HAP-1 (cell line): ENCODE measurements around the gene EYS.
"Not testable (repeated sequence)": the region's sequence is repeated elsewhere in the genome, so short reads cannot be mapped to it uniquely, and the experiment has no call there.

Source experiments
- DNase-seq, 2 experiments: peaks; one replicate each; pipeline ENCODE4 v3.0.0-alpha.2; 2016 to 2020; ENCODE audit warnings: low spot score in 2 of 2
- H3K27me3 ChIP-seq: fragments of 250-450 bp; sonication (Bioruptor Pico); 2 replicates; pipeline ENCODE4 v1.5.1; 2020; ENCODE audit warnings: low read depth, mild to moderate bottlenecking, moderate library complexity
- H3K36me3 ChIP-seq: fragments of 250-450 bp; sonication (Bioruptor Pico); replicated peaks from 2 replicates; pipeline ENCODE4 v1.5.1; 2020; ENCODE audit warnings: mild to moderate bottlenecking
- H3K4me1 ChIP-seq: fragments of 250-450 bp; sonication (Bioruptor Pico); 2 replicates; pipeline ENCODE4 v1.5.1; 2020; ENCODE audit warnings: mild to moderate bottlenecking
- H3K4me3 ChIP-seq: fragments of 250-450 bp; sonication (Bioruptor Pico); 2 replicates; pipeline ENCODE4 v1.5.1; 2020; ENCODE audit warnings: mild to moderate bottlenecking, moderate library complexity
- H3K9me3 ChIP-seq: fragments of 250-450 bp; sonication (Bioruptor Pico); 2 replicates; pipeline ENCODE4 v1.5.1; 2020; ENCODE audit warnings: mild to moderate bottlenecking, moderate library complexity
- in situ Hi-C: fragments of 300-500 bp; cut with MboI; formaldehyde crosslinking; loops from 3 replicates; pipeline ENCODE4 v1.14.3; 2020; ENCODE audit warnings: low sequenced_read_pairs, inconsistent platforms, mixed read lengths

Gene EYS

GRCh38 chr6:64502801-64503200, 1204.2 kb downstream of the EYS start:
- no peak for DNase-seq
- H3K9me3 ChIP-seq, result no peaks in the 10 kb centered on the region
- H3K27me3 ChIP-seq, result no peaks in the 10 kb centered on the region
- no peak overlapping the region for H3K4me3 ChIP-seq
- H3K36me3 ChIP-seq, result no peaks in the 10 kb centered on the region
- in situ Hi-C loops, result no loop called here
- peaks cover 17% of the 10 kb centered on the region for H3K4me1 ChIP-seq

- in situ Hi-C loops, result no loop called here
- no peaks in the 10 kb centered on the region for H3K36me3 ChIP-seq
- peaks cover 8% of the 10 kb centered on the region for H3K4me1 ChIP-seq
- no peak overlapping the region for H3K4me3 ChIP-seq
- no peak for DNase-seq
- no peaks in the 10 kb centered on the region for H3K27me3 ChIP-seq
- no peaks in the 10 kb centered on the region for H3K9me3 ChIP-seq
Measured at GRCh38 chr6:64497634-64498033, 1209.4 kb downstream of the EYS start.

GRCh38 chr6:64489763-64490162, 1217.3 kb downstream of the EYS start:
- Histone ChIP-seq H3K9me3 (no peaks in the 10 kb centered on the region), H3K36me3 (no peaks in the 10 kb centered on the region), H3K4me1 (peaks cover 11% of the 10 kb centered on the region), H3K4me3 (no peak overlapping the region), H3K27me3 (no peaks in the 10 kb centered on the region)
- in situ Hi-C loops, result no loop called here
- DNase-seq, result no peak

GRCh38 chr6:64486578-64487351, 1220.3 kb downstream of the EYS start:
- Histone ChIP-seq H3K9me3 (no peaks in the 10 kb centered on the region), H3K4me3 (no peak overlapping the region), H3K27me3 (no peaks in the 10 kb centered on the region), H3K36me3 (no peaks in the 10 kb centered on the region), H3K4me1 (peaks cover 11% of the 10 kb centered on the region)
- no peak for DNase-seq
- in situ Hi-C loops, result no loop called here

GRCh38 chr6:64483956-64484499, 1223.0 kb downstream of the EYS start:
- no peak overlapping the region for H3K4me3 ChIP-seq
- no peak for DNase-seq

GRCh38 chr6:64482631-64483030, 1224.4 kb downstream of the EYS start:
- Histone ChIP-seq H3K4me3 (no peak overlapping the region), H3K27me3 (no peaks in the 10 kb centered on the region), H3K36me3 (no peaks in the 10 kb centered on the region), H3K9me3 (no peaks in the 10 kb centered on the region), H3K4me1 (no peaks in the 10 kb centered on the region)
- in situ Hi-C loops, result no loop called here
- no peak for DNase-seq

More at GRCh38 chr6:64483956-64484499, 1223.0 kb downstream of the EYS start:
- in situ Hi-C loops, result no loop called here
- no peaks in the 10 kb centered on the region for H3K27me3 ChIP-seq
- no peaks in the 10 kb centered on the region for H3K36me3 ChIP-seq
- no peaks in the 10 kb centered on the region for H3K9me3 ChIP-seq
- peaks cover 9% of the 10 kb centered on the region for H3K4me1 ChIP-seq

GRCh38 chr6:64479134-64479533, 1227.9 kb downstream of the EYS start:
- no peak for DNase-seq
- Histone ChIP-seq H3K27me3 (no peaks in the 10 kb centered on the region), H3K4me3 (no peak overlapping the region), H3K36me3 (no peaks in the 10 kb centered on the region), H3K4me1 (no peaks in the 10 kb centered on the region), H3K9me3 (no peaks in the 10 kb centered on the region)
- in situ Hi-C loops, result no loop called here

GRCh38 chr6:64477391-64477790, 1229.6 kb downstream of the EYS start:
- Histone ChIP-seq H3K27me3 (no peaks in the 10 kb centered on the region), H3K4me3 (no peak overlapping the region), H3K36me3 (no peaks in the 10 kb centered on the region), H3K9me3 (no peaks in the 10 kb centered on the region), H3K4me1 (no peaks in the 10 kb centered on the region)
- no peak for DNase-seq
- in situ Hi-C loops, result no loop called here

GRCh38 chr6:64476935-64477334, 1230.1 kb downstream of the EYS start:
- Histone ChIP-seq H3K9me3 (no peaks in the 10 kb centered on the region), H3K27me3 (no peaks in the 10 kb centered on the region), H3K36me3 (no peaks in the 10 kb centered on the region), H3K4me3 (no peak overlapping the region), H3K4me1 (no peaks in the 10 kb centered on the region)
- DNase-seq, result no peak
- in situ Hi-C loops, result no loop called here

GRCh38 chr6:64469405-64469804, 1237.6 kb downstream of the EYS start:
- H3K36me3 ChIP-seq, H3K27me3 ChIP-seq, in situ Hi-C loops, H3K4me3 ChIP-seq, H3K4me1 ChIP-seq, H3K9me3 ChIP-seq: not testable (repeated sequence)
- DNase-seq, result peak in 1 of 2 experiments; percentile 45

- no peak for DNase-seq
- H3K27me3 ChIP-seq, result no peaks in the 10 kb centered on the region
- in situ Hi-C loops, result no loop called here
- no peaks in the 10 kb centered on the region for H3K36me3 ChIP-seq
- no peak overlapping the region for H3K4me3 ChIP-seq
- no peaks in the 10 kb centered on the region for H3K4me1 ChIP-seq
- H3K9me3 ChIP-seq, result no peaks in the 10 kb centered on the region
Measured at GRCh38 chr6:64467656-64468055, 1239.4 kb downstream of the EYS start.

GRCh38 chr6:64459411-64459944, 1247.5 kb downstream of the EYS start:
- H3K4me3 ChIP-seq, result no peak overlapping the region
- H3K4me1 ChIP-seq, result no peaks in the 10 kb centered on the region
- no peaks in the 10 kb centered on the region for H3K36me3 ChIP-seq
- H3K9me3 ChIP-seq, result no peaks in the 10 kb centered on the region
- H3K27me3 ChIP-seq, result no peaks in the 10 kb centered on the region
- no peak for DNase-seq
- in situ Hi-C loops, result no loop called here

GRCh38 chr6:64448101-64448500, 1258.9 kb downstream of the EYS start:
- DNase-seq, in situ Hi-C loops: not testable (repeated sequence)

DNA sequence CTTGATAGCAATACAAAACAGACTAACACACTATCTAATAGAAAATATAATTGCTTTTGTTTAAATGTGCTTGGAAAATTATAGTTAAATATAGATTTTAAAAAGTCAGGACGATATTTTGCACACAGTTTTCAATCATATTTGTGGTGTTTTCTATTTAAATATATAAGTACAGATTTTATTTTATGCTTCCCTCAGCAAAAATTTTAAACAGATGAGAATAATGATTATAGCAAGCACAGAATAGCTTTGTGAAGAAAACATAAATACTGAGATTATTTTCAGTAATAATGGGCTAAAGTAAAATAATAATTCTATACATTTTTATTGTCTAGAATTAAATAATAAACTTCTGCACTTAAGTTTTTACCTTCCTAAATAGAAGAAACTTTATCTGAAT, 1262.0 kb downstream of the EYS start:
- H3K9me3 ChIP-seq, result no peaks in the 10 kb centered on the region
- in situ Hi-C loops, result no loop called here
- no peaks in the 10 kb centered on the region for H3K27me3 ChIP-seq
- no peaks in the 10 kb centered on the region for H3K4me1 ChIP-seq
- H3K36me3 ChIP-seq, result no peaks in the 10 kb centered on the region
- no peak overlapping the region for H3K4me3 ChIP-seq
- DNase-seq, result no peak

More at GRCh38 chr6:64448101-64448500, 1258.9 kb downstream of the EYS start:
- not testable (repeated sequence) for H3K27me3 ChIP-seq, H3K4me3 ChIP-seq, H3K9me3 ChIP-seq, H3K36me3 ChIP-seq, H3K4me1 ChIP-seq
